HG03066 (cell line): ENCODE data around the gene GMNC.

Source experiments
- ATAC-seq: cut with Tn5 transposase; IDR thresholded peaks from one replicate; pipeline ENCODE4 v1.9.1; 2021; ENCODE audit warnings: low read depth; ENCODE audit not compliant: unreplicated experiment

Gene GMNC

DNA sequence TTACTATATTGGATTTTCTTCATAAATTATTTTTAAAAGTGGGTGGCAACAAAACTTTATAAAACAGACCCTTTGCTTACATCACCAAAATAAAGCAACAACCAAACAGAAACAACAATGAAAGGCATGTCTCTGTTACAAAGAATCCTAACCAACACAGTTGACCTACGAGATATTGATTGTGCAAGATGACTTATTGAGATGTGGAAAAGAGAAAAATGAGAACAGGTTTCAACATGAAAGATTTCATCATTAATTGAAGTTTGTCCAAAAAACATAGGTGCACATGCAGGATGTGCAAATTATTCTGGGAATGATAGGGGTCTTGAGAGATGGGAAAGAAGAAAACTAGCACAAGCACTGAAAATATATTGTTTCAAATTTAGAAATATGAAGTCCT lies 9.0 kb downstream of the GMNC start:
- ATAC-seq: no peak

DNA sequence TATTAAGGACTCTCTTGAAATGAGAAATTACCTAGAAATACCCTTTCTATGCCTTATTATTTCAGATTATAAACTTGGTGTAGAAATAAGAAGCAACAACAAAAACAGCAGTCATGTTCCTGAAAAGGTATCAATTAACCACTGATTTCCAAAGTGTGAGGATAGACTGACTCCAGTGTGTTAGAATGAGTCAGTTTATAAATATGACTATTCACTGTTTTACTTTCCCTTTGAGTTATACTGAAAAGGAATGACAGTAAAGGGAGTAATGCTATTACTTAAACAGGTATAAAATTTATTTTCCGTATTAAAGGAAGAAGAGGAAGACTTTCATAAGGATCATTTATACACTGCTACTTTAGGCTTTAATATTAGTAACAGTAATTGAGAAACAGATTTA lies 12.9 kb downstream of the GMNC start:
- ATAC-seq: no peak

DNA sequence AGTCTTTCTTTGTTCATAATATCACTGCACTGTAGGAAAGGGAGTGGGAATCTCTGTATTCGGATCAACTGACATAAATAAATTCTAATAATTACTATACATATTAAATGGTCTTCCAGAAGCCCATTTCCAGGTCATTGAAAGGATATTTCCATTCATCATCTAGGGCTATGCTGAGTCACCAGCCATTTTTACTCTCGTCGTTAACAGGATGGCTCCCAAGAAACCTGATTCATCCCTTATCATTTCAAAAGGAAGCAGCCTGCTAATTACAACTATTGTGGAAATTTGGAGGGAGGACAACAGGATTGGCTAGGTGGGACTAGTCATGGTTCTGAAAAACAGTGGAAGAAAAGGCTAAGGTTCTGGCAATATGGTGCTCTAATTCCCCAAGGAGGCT lies 13.6 kb downstream of the GMNC start:
- ATAC-seq: no peak

DNA sequence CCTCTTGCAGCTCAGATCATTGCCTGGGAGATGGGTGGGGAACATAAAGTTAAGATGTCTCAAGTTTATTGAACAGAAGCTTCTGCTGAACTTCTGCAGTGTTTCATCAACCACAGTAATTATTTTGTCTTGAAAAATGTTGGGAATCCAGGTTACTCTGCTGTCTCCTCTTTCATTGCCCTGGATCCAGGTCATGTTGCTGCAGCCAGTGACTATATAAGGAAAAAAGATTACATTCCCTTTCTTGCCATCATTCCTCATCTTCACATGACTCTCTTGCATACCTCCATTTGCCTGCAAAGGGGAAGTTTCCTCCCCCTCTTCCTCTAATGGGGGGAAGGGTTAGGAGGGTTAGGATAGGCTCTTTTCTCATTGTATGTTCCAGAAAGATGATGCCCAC lies 15.1 kb downstream of the GMNC start:
- no peak for ATAC-seq

DNA sequence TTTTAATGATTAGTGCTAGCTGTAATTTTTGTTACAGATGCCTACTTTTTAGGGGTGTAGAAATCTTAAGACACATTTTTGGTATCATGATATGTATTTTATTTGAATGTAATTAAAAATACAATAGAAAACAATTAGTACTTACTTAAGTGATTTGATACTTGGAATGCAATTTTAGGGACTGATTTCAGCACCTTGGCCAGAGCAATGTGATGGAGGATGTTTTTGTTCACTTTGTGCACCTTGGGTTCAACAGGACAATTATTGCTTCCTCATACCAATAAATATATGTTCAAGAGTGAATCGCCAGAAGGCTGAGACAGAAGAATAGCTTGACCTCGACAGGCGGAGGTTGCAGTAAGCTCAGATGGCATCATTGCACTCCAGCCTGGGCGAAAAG lies 22.3 kb downstream of the GMNC start:
- no peak for ATAC-seq

DNA sequence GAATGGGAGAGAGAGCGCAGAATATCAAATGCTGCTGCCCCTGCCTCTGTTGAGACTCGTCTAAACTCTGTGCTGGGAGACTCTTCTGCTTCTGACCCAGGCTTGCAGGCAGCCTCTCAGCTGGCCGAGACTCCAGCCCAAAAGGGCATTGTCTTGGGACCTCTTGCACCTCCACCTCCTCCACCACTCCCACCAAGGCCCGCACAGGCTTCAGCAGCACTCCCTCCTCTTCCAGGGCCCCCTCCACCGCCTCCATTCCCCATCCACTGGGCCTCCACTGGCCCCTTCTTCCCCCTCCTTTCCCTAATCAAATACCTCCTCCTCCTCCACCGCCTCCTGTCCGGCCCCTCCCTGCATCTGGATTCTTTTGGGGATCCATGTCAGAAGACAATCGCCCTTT lies 31.3 kb downstream of the GMNC start:
- ATAC-seq: no peak

DNA sequence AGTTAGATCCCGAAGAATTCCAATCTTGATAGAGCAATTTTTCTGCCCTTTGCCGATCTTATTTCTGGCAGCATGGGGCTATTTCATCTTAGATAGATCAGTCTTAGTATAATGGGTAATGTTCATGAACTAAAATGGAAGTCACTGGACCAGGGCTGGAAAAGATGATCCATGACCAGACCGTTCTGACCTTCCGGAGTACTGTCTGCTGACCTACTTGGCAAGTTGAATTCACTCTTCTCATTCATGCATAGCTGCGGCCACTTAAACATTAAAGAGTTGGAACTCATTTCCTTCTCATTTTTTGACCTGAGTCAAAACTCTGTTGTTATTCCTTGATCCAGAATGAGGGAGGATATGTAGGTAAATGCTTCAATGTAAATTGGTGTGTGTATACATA lies 32.5 kb downstream of the GMNC start:
- ATAC-seq: no peak

DNA sequence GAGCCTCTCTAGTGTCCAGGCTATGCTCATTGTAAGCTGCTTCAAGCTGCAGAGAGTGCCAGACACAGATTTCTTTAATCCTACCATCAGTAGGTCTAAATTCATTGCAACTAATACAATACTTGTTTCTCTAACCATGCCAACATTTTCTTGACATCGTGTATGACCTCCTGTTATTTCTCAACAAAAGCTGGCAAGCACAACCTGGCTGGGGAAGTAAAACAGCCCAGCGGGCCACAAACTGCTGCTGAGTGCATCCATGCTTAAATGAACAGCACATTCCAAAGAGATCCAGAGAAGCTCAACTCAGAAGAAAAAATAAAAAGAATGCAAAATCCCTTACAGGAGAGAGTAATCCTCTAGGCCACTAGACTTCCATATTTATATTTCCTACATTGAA lies 36.5 kb downstream of the GMNC start:
- no peak for ATAC-seq

DNA sequence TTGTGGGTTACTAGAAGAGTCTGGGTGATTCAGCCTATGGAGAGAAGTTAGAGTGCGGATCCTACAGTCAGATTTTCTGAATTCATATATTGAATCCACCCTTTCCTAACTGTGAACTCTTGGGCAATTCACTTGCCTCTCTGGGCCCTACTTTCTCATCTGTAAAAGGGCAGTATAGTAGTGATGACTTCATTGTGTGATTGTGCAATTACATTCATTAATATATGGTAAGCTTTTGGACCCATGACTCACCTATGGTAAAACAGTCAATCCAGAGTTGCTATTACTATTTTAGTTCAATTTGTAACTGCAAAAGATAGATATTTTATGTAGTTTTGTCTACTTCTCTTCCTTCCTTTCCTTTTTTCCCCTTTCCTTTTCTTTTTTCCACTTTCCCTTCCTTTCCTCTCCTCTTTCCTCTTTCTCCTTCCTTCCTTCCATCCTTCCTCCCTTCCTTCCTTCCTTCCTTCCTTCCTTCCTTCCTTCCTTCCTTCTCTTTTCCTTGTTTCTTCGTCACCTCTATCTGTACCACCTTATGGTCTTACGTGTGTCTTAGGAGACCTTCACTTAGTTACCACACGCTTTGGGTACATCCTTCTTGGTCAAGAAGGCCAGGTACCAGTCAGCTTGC lies 37.0 kb downstream of the GMNC start:
- no peak for ATAC-seq

DNA sequence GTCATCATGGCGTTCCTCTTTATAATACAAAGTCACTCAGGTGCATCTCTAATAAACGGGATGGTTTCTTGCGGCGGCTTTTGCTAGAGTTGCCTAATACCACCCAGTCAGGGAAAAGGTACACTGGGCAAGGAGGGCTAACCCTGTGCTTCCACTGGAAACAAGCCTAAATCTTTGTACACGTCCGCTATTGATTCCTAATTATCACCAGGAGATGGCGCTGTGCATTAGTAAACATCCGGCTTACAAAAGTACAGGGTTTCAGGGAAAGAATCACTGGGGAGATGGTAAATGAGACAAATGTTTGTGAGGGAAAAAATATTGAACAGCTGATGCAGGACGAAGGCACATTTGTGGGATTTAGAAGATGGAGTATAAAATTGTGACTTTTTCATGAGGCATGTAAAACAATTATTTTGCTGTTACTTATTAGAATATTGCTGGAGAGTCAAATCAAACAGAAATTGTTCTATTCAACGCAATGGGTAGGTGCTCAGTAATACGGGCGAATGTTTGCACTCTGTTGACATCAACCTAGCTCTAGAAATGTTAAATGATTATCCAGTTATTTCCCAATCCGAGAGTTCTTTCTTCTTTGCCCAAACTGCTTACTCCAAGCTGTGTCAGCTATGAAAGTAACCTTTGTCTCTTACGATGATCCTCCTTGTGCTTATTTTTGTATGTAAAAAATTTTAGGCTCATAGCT lies 50.6 kb downstream of the GMNC start:
- ATAC-seq: peak; percentile 68

DNA sequence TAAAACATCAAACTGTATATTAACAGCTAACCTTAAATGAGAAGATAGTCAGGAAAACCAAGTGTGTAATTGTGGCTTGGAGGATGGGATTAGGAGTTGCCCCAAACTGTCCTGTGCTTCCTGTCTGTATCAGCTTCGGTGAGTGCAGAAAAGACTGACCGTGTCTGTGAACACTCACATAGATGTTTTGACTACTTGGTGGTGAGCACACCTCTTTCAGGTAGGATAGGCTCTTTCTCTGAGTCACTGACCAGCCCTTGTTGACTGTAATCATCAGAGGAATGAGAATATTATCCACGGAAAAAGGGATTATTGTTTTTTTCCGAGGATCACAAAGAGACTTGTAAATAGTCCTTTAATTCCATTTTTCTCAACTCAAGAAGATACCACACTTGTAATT lies 51.5 kb downstream of the GMNC start:
- ATAC-seq: no peak

DNA sequence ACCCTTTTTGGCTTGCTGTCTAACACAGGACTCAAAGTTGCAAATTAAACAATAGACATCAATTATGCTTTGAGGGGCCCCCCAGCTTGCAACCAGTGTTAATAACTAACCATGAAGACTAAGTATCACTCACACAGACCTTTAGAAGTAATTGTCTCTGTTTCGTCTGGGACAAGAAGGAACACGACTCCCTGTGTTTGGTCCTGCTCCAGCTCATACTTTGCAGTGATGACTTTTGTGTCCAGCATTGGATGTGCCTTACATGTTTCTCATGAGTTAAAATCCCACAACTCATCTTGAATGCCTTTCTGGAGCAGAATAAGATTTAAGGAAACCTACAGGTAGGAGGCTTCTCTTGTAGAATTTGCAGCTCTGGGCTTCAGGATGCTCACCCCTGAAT lies 53.1 kb downstream of the GMNC start:
- ATAC-seq: no peak

DNA sequence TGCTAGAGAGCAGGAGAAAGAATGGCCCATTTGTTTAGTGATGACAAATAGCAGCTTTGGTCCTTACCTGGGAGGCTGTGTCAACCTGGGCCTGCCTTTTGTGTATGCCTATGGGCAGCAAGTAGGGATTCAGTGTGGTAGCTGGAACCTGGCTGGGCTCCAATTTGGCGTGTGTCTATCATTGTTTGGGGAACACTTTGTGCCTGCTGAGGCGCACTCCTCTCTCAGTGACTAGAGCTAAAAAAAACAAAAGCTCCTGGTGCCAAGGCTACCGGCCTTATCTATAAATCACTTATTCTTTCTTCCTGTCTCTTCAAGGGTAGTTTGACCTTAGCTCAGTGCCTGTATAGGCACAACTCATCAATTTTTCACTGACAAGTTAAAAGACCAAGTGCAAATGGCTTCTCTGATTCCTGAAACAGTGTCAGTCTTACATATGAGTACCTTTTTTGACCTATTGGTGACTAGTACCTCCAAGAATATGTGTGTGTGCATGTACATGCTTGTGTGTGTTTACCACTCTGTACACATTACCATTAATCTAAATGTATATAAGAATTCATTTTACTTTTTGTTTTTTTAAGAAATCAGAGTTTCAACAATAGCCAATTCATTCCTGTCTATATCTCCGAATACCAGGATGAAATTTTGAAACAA lies 54.6 kb downstream of the GMNC start:
- no peak for ATAC-seq
